ENCODE results near the gene EHBP1L1. TPM values are rescaled to one million over a fixed set of nuclear protein-coding genes. Genes with fewer than 3 reads are reported as not detected.

EHBP1L1 gene
- total and polyA plus RNA-seq, 2 of the 8 experiments (the other 6 are each of a cell fraction or from before 2014, with no cell fraction given) = 4.3 to 6.6 TPM

GRCh38 chr11:65578134-65578533 is 2.3 kb downstream of the EHBP1L1 start:
- Histone ChIP-seq H4K8ac (ENCODE audit: extremely low read depth, insufficient read depth, low read length) (no peak overlapping the region), H4K5ac (ENCODE audit: insufficient read length, low read depth, low read length) (no peak overlapping the region), H3K36me3 (ENCODE audit: control insufficient read depth in 2 of 4, insufficient read depth in 4 of 4, low read length in 3 of 4) (no peaks in the 10 kb centered on the region), H3K18ac (ENCODE audit: extremely low read depth, low read length) (no peak overlapping the region), H2BK5ac (ENCODE audit: low read depth, low read length) (no peak overlapping the region), H3K4ac (replicated peaks; ENCODE audit: insufficient read length, low read depth, low read length) (no peak overlapping the region), H2AK5ac (ENCODE audit: low read depth, low read length) (no peak overlapping the region), H3K27ac (ENCODE audit: low read depth, low read length) (no peak overlapping the region), H2AFZ (ENCODE audit: low read length) (no peak overlapping the region), H2BK20ac (ENCODE audit: low read length) (no peak overlapping the region), H3K23me2 (ENCODE audit: low read depth, low read length) (peaks cover 8% of the 10 kb centered on the region; the same call in 1 of the 2 replicates), H3K9ac (replicated peaks in 1 of 4; ENCODE audit: extremely low read depth in 1 of 4, low read depth in 3 of 4, low read length in 3 of 4) (no peak overlapping the region), H3K79me1 (ENCODE audit: low read depth, low read length) (no peaks in the 10 kb centered on the region), H3K4me2 (ENCODE audit: insufficient read depth in 1 of 2, low read depth in 2 of 2, low read length in 2 of 2) (no peak overlapping the region), H4K91ac (replicated peaks; ENCODE audit: insufficient read length, low read length) (no peak overlapping the region), H3K14ac (ENCODE audit: insufficient read length) (no peak overlapping the region), H3K9me3 (ENCODE audit: insufficient read depth in 2 of 2, low read depth in 1 of 2, low read length in 1 of 2) (no peaks in the 10 kb centered on the region), H3K23ac (ENCODE audit: insufficient read length) (no peak overlapping the region), H3K4me3 (ENCODE audit: extremely low read depth in 1 of 4, insufficient read depth in 2 of 4, low read depth in 3 of 4, low read length in 4 of 4) (no peak overlapping the region), H3K79me2 (ENCODE audit: control insufficient read depth in 1 of 2, insufficient read depth in 2 of 2, low read length in 2 of 2) (no peaks in the 10 kb centered on the region), H2BK12ac (ENCODE audit: low read depth, low read length) (no peak overlapping the region), H2BK120ac (replicated peaks; ENCODE audit: low read depth, low read length) (no peak overlapping the region), H3K27me3 (replicated peaks in 1 of 4; ENCODE audit: control insufficient read depth in 3 of 4, extremely low read depth in 1 of 4, insufficient read depth in 3 of 4, low read length in 3 of 4) (peaks cover 8 to 49% (median 34%) of the 10 kb centered on the region in 4 experiments), H3K56ac (replicated peaks; ENCODE audit: insufficient read length, low read depth, low read length) (no peak overlapping the region), H3K4me1 (replicated peaks in 1 of 4; ENCODE audit: control insufficient read depth in 3 of 4, insufficient read depth in 4 of 4, low read length in 3 of 4) (peaks cover 8 to 21% (median 14%) of the 10 kb centered on the region in 4 experiments; a peak in 6 of 7 replicates), H2BK15ac (ENCODE audit: low read length) (no peak overlapping the region), H4K20me1 (replicated peaks in 1 of 2; ENCODE audit: control insufficient read depth in 1 of 2, insufficient read depth in 2 of 2, low read length in 2 of 2) (peaks cover 7 to 10% of the 10 kb centered on the region in 2 experiments)
- CTCF ChIA-PET (ENCODE audit: partially characterized antibody) = interaction anchor here (3.3 to 7.2 kb wide), 5 partner anchors 11 to 37 kb away, joined by 12 to 97 read pairs (median 23); partner anchors contain the start of gene KCNK7
- POLR2A ChIA-PET (ENCODE audit: partially characterized antibody) = interaction anchor here (0.6 to 3.7 kb wide), 4 partner anchors 11 to 117 kb away, joined by 3 to 19 read pairs (median 5); no protein-coding TSS in a partner anchor
- TF ChIP-seq POU5F1 (IDR thresholded peaks at IDR 0.05; ENCODE audit: low read depth, low read length) (no peak), POLR2AphosphoS5 (IDR thresholded peaks at IDR 0.05; ENCODE audit: low read depth, low read length) (no peak), SUZ12 (IDR thresholded peaks at IDR 0.05; ENCODE audit: low read length) (no peak), TCF12 (IDR thresholded peaks at IDR 0.05; ENCODE audit: low read depth, low read length) (no peak), MAFK (IDR thresholded peaks at IDR 0.05; ENCODE audit: low read depth, low read length) (no peak), JUND (IDR thresholded peaks at IDR 0.05; ENCODE audit: low read length) (no peak), GABPA (IDR thresholded peaks at IDR 0.05; ENCODE audit: borderline replicate concordance, insufficient read depth, low read length) (no peak), RFX5 (IDR thresholded peaks at IDR 0.05; ENCODE audit: borderline replicate concordance, low read depth, low read length) (no peak), YY1 (IDR thresholded peaks at IDR 0.05; ENCODE audit: low read depth, low read length) (no peak), USF2 (IDR thresholded peaks at IDR 0.05; ENCODE audit: low read length) (no peak), BCL11A (IDR thresholded peaks at IDR 0.05; ENCODE audit: low read depth in 2 of 2, low read length in 2 of 2) (no peak), CTBP2 (IDR thresholded peaks at IDR 0.05; ENCODE audit: borderline replicate concordance, insufficient read depth, insufficient read length, low read length) (no peak)
- WGBS, 2 experiments (ENCODE audit: extremely low coverage in 1 of 2, insufficient coverage in 1 of 2, insufficient read length in 1 of 2, insufficient replicate concordance in 2 of 2, low coverage in 1 of 2, low lambda C conversion rate in 2 of 2, missing lambda C conversion rate in 1 of 2) = 84% methylated on average over 7 of the region's 7 CpGs; no CpG with 5 or more reads in 1 of the 2 experiments
- FAIRE-seq (no peak), DNase-seq (ENCODE audit: low read depth in 1 of 2, low spot score in 2 of 2) (no peak)
